Skeletal muscle tissue (tissue), 4 donors: ENCODE measurements around the gene PLCH1. TPM values are rescaled to one million over a fixed set of nuclear protein-coding genes. Genes with fewer than 3 reads are reported as not detected.

Experiments used
- H3K27ac ChIP-seq: one replicate; pipeline ENCODE4 v1.7.0; 2013; ENCODE audit warnings: mild to moderate bottlenecking, low read depth, low read length, inconsistent platforms
- H3K27me3 ChIP-seq, 3 donors: one replicate each; pipeline ENCODE4 v1.7.0; 2013; ENCODE audit warnings: low read length in 3 of 3; ENCODE audit not compliant: control insufficient read depth in 3 of 3, insufficient read depth in 3 of 3
- H3K36me3 ChIP-seq, 3 donors: one replicate each; pipeline ENCODE4 v1.7.0; 2013; ENCODE audit warnings: low read length in 3 of 3; ENCODE audit not compliant: control insufficient read depth in 3 of 3, insufficient read depth in 3 of 3
- H3K4me1 ChIP-seq, 3 donors: one replicate each; pipeline ENCODE4 v1.7.0; 2013; ENCODE audit warnings: low read length in 3 of 3, mild to moderate bottlenecking in 3 of 3; ENCODE audit not compliant: control insufficient read depth in 3 of 3, insufficient read depth in 3 of 3
- H3K4me3 ChIP-seq, 3 donors: one replicate each; pipeline ENCODE4 v1.7.0; 2013; ENCODE audit warnings: low read length in 3 of 3
- H3K9ac ChIP-seq, 3 donors: one replicate each; pipeline ENCODE4 v1.7.0; 2013; ENCODE audit warnings: low read length in 3 of 3, mild to moderate bottlenecking in 3 of 3, moderate library complexity in 2 of 3, low read depth in 1 of 3
- H3K9me3 ChIP-seq, 3 donors: one replicate each; pipeline ENCODE4 v1.7.0; 2013; ENCODE audit warnings: low read length in 3 of 3; ENCODE audit not compliant: control insufficient read depth in 3 of 3
- total RNA-seq: library from RNA; depleted of rRNA; stranded (reverse); fragments of >200 nt; gene quantifications from one replicate; pipeline ENCODE4 v1.2.3, GENCODE V29; 2014
- donor health status: Osteomylitis.

PLCH1 gene
- total RNA-seq, 1 donor from 2014 or later = 0.52 TPM

DNA sequence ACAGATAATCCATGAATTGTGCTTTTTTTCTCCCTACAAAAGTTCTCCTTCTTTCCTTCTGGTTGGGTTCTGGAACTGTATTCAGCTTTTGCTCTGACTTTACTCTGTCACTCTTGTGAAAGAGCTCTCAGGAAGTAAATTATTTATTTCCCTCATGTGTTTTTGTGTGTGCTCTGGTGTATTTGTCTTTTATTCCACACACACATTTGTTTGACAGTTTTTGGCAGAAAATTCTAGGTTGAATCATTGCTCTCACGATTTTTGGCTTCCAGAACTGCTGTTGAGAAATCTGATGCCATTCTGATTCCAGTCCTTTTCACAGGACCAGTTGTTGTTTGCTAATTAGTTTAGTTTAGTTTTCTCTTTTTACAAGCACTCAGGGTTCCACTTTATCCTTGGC, 172.8 kb downstream of the PLCH1 start:
- Histone ChIP-seq H3K4me1 (no peaks in the 10 kb centered on the region), H3K9me3 (no peaks in the 10 kb centered on the region), H3K9ac (no peak overlapping the region), H3K36me3 (no peaks in the 10 kb centered on the region), H3K27me3 (no peaks in the 10 kb centered on the region), H3K27ac (no peak overlapping the region), H3K4me3 (no peak overlapping the region)

DNA sequence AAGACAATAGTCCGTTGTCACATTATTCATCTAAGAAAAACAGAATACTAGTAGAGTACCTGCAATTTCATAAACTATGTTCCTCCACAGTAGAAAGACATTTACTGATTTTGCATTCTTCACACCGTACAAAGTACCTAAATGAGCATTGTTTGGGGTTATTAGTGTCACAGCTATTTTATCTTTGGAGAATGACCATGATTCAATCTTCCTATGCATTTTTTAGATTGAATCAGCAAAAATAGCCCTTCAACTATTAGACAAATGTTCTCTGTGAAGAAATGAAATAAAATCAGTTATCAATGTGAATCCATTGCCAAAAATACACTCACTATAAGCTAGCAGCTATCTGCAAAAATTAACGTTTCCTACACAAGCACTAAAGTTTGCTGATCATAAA, 176.6 kb downstream of the PLCH1 start:
- H3K27ac ChIP-seq = no peak overlapping the region
- H3K9ac ChIP-seq = no peak overlapping the region
- no peak overlapping the region for H3K4me3 ChIP-seq
- no peaks in the 10 kb centered on the region for H3K4me1 ChIP-seq
- H3K27me3 ChIP-seq = no peaks in the 10 kb centered on the region
- no peaks in the 10 kb centered on the region for H3K36me3 ChIP-seq
- H3K9me3 ChIP-seq = no peaks in the 10 kb centered on the region

DNA sequence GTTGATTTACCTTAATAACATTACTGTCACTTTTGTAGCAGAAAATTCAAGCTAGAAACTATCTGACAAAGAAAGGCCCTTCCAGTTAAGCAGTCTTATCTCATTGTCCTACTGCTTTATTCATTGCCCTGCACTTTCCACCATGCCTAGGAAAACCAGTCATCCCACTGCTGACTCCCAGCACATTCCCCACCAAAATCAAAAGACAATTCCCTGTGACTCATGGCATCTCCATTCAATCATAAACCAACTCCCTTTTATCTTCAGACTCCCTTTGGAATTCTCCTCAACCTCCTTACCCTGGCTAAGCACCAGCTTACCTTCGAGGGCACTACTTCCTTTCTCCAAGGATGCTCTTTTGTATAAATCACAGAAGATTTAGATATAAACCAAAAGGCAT, 184.3 kb downstream of the PLCH1 start:
- Histone ChIP-seq H3K9me3 (no peaks in the 10 kb centered on the region), H3K27ac (no peak overlapping the region), H3K36me3 (no peaks in the 10 kb centered on the region), H3K9ac (no peak overlapping the region), H3K4me1 (no peaks in the 10 kb centered on the region), H3K27me3 (no peaks in the 10 kb centered on the region), H3K4me3 (no peak overlapping the region)

DNA sequence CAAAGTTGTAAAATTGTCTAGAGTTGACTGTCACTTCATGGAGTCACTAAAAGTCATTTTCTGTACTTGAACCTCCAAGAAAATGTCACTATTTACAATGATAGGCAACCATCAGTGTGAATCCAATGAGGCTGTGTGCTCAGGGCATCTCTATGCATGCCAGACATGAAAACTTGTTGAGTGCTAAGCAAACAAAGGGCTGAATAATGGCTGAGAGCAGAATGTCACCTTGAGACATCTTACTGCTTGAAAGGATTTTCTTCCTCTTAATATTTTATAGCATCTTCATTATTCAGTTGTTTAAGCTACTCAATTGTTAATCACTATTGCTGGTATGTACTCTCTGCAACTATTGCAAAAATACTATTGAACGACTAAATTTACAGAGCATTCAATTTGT, 184.7 kb downstream of the PLCH1 start:
- no peaks in the 10 kb centered on the region for H3K27me3 ChIP-seq
- no peaks in the 10 kb centered on the region for H3K9me3 ChIP-seq
- H3K4me3 ChIP-seq = no peak overlapping the region
- no peaks in the 10 kb centered on the region for H3K36me3 ChIP-seq
- no peaks in the 10 kb centered on the region for H3K4me1 ChIP-seq
- H3K27ac ChIP-seq = no peak overlapping the region
- no peak overlapping the region for H3K9ac ChIP-seq

DNA sequence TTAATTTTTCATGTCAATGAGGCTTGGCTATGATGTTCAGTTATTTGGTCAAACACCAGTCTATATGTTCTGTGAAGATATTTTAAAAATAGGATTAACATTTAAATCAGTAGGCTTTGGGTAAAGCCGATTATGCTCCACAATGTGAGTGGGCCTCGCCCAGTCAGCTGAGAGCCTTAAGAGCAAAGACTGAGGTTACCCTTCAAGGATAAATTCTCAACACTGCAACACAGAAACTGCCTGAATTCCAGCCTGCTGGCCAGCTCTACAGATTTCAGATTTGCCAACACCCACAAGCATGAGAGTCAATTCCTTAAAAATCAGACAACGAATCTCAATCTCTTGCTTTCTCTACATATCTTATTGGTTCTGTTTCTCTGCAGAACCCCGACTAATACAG, 188.3 kb downstream of the PLCH1 start:
- Histone ChIP-seq H3K9ac (no peak overlapping the region), H3K4me3 (no peak overlapping the region), H3K9me3 (no peaks in the 10 kb centered on the region), H3K4me1 (no peaks in the 10 kb centered on the region), H3K27ac (no peak overlapping the region), H3K27me3 (no peaks in the 10 kb centered on the region), H3K36me3 (no peaks in the 10 kb centered on the region)

DNA sequence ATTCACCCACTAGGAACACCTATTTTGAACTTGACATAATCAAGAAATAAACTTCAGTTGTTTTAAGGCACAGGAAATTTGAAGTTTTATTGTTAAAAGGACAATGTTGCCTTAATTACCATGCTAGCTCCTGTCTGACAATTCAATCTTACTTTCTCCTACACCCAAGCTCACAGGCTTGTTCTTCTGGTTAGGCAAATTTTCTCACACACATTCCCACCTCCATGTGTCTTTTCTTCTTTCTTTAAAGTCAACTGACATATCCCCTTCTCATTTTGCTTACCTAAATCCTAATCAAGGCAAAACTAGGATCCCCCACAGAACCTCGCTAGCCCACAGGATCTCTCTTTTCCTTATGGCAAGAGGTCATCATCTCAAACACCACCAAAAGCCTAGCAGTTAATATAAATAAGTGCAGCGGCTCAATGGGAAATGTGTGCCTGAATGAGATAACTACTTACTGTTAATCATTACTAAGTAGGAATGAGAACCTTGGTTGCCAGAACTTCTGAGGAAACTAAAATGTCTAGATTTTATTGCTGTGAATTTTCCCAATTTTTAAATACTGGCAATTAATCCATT, 189.3 kb downstream of the PLCH1 start:
- Histone ChIP-seq H3K9me3 (no peaks in the 10 kb centered on the region), H3K4me3 (no peak overlapping the region), H3K27ac (no peak overlapping the region), H3K4me1 (no peaks in the 10 kb centered on the region), H3K36me3 (no peaks in the 10 kb centered on the region), H3K9ac (no peak overlapping the region), H3K27me3 (no peaks in the 10 kb centered on the region)

DNA sequence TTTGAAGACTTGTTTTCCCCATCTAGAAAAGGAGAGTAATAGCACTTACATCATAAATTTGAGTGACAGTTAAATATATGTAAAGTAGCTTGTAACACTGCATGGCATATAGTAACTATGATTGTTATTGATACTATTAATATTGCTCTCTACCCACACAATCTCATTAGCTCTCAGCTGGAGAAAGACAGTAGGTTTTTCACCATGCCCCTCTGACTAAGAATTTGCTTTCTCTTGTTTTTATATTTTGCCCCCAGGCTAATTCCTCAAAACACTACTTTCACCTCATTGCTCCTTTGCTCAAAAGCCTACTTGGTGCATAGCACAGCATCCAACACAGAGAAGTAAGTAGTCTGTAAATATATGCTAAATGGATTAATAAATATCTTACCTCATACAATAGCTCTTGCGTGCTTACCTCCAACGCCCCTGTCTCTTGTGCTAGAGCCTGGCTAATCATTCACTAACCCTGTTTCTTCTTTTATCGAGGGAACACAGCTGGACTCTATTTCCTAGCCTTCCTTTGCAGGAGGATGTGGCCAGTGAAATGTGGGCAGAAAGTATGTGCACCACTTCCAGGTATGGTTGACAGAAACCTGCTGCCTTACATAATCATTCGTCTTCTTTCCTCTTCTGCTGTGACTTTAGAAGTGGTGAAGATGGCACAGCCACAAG, 190.0 kb downstream of the PLCH1 start:
- H3K27me3 ChIP-seq = no peaks in the 10 kb centered on the region
- H3K4me1 ChIP-seq = no peaks in the 10 kb centered on the region

DNA sequence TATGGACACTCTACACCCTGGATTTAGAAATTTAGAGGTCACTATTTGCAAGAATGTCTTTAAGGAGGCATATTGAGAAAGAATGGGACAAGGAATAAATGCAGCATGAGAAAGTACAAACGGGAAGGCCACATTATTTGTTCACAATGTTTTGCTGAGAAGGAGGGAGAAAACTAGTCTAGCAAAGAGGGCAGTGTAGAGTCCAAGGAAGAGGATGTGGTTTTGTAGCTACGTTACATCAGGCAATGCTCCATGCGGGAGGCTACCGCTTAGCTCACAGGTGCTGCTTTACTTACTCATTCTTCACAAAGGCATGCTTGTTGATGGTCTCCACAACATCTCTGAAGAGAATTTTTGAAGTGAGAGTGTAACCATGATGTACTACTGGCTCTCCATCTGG, 191.1 kb downstream of the PLCH1 start:
- Histone ChIP-seq H3K9me3 (no peaks in the 10 kb centered on the region), H3K4me3 (no peak overlapping the region)

More for the DNA sequence above, 190.0 kb downstream of the PLCH1 start:
- H3K9ac ChIP-seq = no peak overlapping the region
- no peak overlapping the region for H3K27ac ChIP-seq
- no peaks in the 10 kb centered on the region for H3K36me3 ChIP-seq
- no peak overlapping the region for H3K4me3 ChIP-seq
- H3K9me3 ChIP-seq = no peaks in the 10 kb centered on the region

DNA sequence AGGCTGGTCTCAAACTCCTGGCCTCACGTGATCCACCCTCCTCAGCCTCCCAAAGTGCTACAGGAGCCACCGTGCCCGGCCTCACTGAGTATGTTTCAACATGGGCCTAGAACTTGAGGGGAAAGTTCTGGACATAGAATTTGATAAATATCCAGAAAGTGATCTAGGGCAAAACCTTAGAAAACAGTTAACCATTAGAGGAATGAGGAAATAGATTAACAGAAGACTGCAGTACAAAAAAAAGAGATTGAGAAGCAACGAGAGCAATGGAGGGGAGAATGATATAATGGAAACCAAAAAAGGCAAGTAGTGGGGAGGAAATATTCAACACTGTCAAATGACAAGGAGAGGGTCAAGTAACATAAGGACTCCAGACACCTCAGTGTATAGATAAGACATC, 191.5 kb downstream of the PLCH1 start:
- Histone ChIP-seq H3K9ac (no peak overlapping the region), H3K27ac (no peak overlapping the region), H3K9me3 (no peaks in the 10 kb centered on the region), H3K4me1 (no peaks in the 10 kb centered on the region), H3K36me3 (no peaks in the 10 kb centered on the region), H3K27me3 (no peaks in the 10 kb centered on the region), H3K4me3 (no peak overlapping the region)

More for the DNA sequence above, 191.1 kb downstream of the PLCH1 start:
- H3K27me3 ChIP-seq = no peaks in the 10 kb centered on the region
- H3K4me1 ChIP-seq = no peaks in the 10 kb centered on the region
- no peak overlapping the region for H3K27ac ChIP-seq
- H3K36me3 ChIP-seq = no peaks in the 10 kb centered on the region
- no peak overlapping the region for H3K9ac ChIP-seq

DNA sequence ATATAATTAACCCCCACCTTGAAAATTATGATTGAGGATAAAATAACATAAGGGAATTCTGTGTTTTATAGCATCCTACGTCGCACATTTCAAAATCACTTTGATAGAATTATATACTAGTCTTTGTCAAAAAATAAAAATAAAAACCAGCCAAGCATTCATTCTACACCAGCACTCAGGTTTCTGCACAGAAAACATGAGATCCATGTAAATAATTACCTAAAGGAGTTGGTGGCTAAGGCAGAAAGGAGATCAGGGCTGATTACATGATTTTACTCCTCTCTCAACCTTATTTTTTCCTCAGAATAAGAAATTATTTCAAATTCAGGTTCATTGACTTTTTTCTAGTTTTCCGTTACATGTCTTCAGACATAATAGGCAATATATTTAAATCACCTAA, 194.5 kb downstream of the PLCH1 start:
- Histone ChIP-seq H3K27me3 (no peaks in the 10 kb centered on the region), H3K9me3 (no peaks in the 10 kb centered on the region), H3K27ac (no peak overlapping the region), H3K9ac (no peak overlapping the region), H3K4me1 (no peaks in the 10 kb centered on the region), H3K36me3 (no peaks in the 10 kb centered on the region), H3K4me3 (no peak overlapping the region)
